WERI-Rb-1 (cell line): ENCODE measurements around the gene KHSRP.
A peak's percentile ranks its signal among the peaks of the same experiment; 100 is the strongest.

Experiments
- DNase-seq: peaks from one replicate; pipeline ENCODE4 v3.0.0-alpha.2; 2020
- H3K27ac ChIP-seq: fragments of 250-450 bp; sonication (Bioruptor Pico); 2 replicates; pipeline ENCODE4 v1.5.1; 2020; ENCODE audit warnings: mild to moderate bottlenecking, moderate library complexity
- H3K27me3 ChIP-seq: fragments of 250-450 bp; sonication (Bioruptor Pico); 2 replicates; pipeline ENCODE4 v1.5.1; 2021; ENCODE audit warnings: mild to moderate bottlenecking, low read depth, moderate library complexity; ENCODE audit not compliant: insufficient read depth, severe bottlenecking
- H3K36me3 ChIP-seq: fragments of 250-450 bp; sonication (Bioruptor Pico); 2 replicates; pipeline ENCODE4 v1.5.1; 2020; ENCODE audit warnings: mild to moderate bottlenecking, moderate library complexity
- H3K4me3 ChIP-seq: 2 replicates; pipeline ENCODE4 v1.5.1; 2011; ENCODE audit warnings: low read depth, mild to moderate bottlenecking, control low read depth, low read length
- H3K9me3 ChIP-seq: fragments of 250-450 bp; sonication (Bioruptor Pico); 2 replicates; pipeline ENCODE4 v1.5.1; 2021; ENCODE audit warnings: mild to moderate bottlenecking, moderate library complexity; ENCODE audit not compliant: severe bottlenecking
- TF ChIP-seq, protein P1 (sequence below): IDR thresholded peaks from 2 replicates; pipeline ENCODE4 v1.5.1; 2011; ENCODE audit warnings: low read depth, mild to moderate bottlenecking, control low read depth, inconsistent platforms, low read length

Gene KHSRP

DNA sequence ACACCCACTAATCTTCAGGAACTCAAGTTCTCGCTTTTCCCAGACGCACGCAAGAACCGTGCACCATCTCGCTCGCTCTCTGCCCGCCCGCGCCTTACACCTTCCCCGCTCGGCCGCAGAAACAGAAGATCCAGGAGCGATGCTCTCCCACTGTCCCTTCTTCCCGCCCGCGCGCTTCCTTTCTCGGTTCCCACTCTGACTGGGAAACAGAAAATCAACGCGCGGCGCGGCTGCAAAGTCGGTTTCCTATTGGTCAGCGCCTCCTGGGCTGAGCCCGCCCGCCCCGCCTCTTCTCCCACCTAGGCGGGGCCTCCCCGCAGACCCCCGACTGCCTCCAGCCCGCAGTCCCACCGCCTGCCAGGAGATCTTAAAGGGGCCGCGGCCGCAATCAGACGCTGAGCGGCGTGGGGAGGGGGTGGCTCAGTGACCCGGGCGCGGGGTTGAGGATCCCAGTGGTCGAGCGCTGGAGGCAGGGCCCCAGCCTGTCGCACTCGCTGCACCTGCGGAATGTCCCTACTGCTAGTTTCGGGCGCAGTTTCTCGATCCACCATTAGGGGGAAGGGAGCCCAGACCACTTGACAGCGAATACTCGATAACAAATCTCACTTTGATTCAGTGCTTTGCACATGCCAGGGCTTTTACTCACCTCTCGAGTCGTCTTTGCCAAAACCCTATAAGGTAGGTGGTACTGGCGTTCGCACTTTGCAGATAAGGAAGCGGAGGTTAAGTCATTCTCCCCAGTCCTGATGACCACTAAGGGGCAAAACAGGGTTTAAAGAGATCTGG, 35.7 kb upstream of the KHSRP start:
- Histone ChIP-seq H3K27me3 (no peaks in the 10 kb centered on the region), H3K36me3 (peaks cover 9% of the 10 kb centered on the region), H3K27ac (peak overlapping the region; percentile 61), H3K4me3 (peak overlapping the region; percentile 80), H3K9me3 (no peaks in the 10 kb centered on the region)
- TF ChIP-seq, protein P1, sequence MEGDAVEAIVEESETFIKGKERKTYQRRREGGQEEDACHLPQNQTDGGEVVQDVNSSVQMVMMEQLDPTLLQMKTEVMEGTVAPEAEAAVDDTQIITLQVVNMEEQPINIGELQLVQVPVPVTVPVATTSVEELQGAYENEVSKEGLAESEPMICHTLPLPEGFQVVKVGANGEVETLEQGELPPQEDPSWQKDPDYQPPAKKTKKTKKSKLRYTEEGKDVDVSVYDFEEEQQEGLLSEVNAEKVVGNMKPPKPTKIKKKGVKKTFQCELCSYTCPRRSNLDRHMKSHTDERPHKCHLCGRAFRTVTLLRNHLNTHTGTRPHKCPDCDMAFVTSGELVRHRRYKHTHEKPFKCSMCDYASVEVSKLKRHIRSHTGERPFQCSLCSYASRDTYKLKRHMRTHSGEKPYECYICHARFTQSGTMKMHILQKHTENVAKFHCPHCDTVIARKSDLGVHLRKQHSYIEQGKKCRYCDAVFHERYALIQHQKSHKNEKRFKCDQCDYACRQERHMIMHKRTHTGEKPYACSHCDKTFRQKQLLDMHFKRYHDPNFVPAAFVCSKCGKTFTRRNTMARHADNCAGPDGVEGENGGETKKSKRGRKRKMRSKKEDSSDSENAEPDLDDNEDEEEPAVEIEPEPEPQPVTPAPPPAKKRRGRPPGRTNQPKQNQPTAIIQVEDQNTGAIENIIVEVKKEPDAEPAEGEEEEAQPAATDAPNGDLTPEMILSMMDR, result peak; percentile 77
- DNase-seq, result peak; percentile 99

DNA sequence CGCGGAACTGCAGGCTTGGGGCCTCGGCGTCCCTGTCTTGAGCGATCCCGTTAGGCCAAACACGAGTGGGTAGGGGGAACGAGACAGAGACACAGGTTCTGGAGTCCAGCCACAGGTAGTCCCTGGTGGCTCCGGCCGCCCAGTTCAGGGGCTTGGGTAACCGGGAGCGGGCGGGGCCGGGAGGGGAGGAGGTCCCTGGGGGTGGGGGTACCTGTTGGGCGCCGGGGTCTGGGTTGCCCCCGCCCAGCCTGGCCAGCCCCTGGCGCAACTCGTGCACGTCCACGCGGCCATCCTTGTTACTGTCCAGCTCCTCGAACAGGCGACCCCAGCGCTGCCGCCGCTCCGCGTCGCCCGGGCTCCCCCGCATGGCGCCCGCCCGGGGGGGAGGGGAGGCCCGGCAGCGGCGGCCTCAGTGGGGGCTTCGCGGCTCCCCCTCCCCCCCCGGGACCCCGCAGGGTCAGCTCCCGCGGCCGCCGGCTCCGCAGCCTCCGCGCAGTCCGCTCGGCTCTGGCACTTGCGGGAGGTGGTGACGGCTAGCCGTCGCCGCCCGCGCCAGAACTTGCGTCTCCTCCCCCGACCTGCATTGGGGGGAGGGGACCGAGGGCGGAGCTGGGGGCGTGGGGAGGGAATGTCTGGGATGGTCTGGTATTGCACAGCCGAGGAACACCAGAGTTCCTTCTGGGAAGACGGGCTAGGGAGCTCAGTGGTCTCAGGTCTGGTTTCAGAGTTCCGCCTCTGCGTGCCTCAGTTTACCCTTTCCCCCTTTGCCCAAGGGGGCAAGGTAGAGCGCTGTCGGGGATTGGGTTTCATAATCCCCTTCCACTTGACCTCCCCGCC, 34.9 kb upstream of the KHSRP start, which contains the start of gene SLC25A23:
TSS of gene SLC25A23 (minus strand) at position 531 of the 837 bp plus-strand sequence. CDS start at position 367, 164 bp downstream.
- Histone ChIP-seq H3K27me3 (no peaks in the 10 kb centered on the region), H3K9me3 (peaks cover 5% of the 10 kb centered on the region), H3K27ac (peak within 1 kb of the TSS; percentile 61), H3K4me3 (peak within 1 kb of the TSS; percentile 80), H3K36me3 (peaks cover 17% of the 10 kb centered on the region)
- TF ChIP-seq, protein P1, result no peak
- peak; percentile 82 for DNase-seq

DNA sequence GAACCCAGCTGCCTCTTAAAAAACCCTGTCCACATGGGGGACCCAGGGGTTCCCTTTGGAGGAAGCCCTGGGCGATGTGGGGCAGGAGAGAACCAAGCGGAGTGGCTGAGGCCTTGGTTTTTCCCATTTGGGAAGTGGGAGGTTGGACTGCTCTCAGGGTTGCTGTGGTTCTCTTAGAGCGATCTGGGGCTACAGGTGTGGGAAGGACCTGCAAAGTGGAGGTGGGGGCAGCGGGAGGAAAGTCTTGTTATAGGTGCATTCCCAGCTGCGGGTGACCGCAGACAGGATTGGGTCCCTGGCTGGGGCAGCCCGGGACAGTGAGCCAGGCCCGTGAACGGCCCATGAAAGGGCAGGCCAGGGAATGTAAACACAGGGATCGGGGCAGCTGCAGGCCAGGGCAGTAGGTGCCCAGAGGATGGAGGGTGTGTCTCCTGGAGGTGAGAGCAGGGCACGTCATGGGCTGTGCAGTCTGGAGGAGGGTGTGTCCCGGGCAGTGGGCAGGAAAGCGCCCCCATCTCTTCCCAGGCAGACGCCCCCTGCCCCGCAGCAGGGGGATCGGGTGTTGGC, 34.2 kb upstream of the KHSRP start:
- Histone ChIP-seq H3K4me3 (peak overlapping the region; percentile 80), H3K9me3 (peaks cover 11% of the 10 kb centered on the region), H3K36me3 (peaks cover 24% of the 10 kb centered on the region), H3K27ac (no peak overlapping the region), H3K27me3 (no peaks in the 10 kb centered on the region)
- TF ChIP-seq, protein P1, result no peak
- no peak for DNase-seq

DNA sequence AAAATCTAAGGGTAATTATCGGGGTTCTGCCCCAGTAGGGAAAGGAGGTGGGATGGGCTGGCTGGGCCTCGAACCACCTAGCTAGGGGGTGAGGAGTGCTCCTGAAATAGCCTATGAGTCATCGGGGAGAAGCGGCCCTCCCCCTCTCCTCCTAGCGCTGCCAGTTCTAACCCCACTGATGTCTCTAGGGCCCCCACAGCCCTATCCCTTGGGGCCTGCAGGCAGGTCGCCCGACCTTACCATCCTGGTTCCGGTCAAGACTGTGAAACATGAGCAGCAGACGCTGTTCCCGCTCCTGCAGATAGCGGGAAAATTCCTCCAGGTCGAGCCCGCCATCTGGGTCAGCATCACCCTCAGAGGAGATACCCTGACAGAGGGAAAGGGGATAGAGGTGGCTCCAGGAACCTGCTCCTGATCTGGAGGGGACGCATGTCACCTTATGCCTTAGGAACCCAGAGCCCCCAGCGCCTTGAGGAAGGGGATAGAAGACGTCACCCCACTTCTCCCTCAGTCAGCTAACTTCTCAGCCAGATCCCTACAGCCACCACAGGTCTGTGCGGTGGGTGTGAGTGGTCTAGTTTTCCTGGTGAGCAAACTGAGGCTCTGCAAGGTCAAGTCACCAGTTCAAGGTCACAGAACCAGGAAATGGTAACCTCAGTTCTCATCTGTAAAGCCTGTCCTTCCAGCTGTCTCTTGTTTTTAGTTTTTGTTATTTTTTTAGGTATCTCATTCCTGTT, 33.5 kb upstream of the KHSRP start:
- TF ChIP-seq, protein P1, result no peak
- Histone ChIP-seq H3K27ac (no peak overlapping the region), H3K4me3 (no peak overlapping the region), H3K27me3 (no peaks in the 10 kb centered on the region), H3K36me3 (peaks cover 29% of the 10 kb centered on the region), H3K9me3 (peaks cover 11% of the 10 kb centered on the region)
- DNase-seq, result no peak

DNA sequence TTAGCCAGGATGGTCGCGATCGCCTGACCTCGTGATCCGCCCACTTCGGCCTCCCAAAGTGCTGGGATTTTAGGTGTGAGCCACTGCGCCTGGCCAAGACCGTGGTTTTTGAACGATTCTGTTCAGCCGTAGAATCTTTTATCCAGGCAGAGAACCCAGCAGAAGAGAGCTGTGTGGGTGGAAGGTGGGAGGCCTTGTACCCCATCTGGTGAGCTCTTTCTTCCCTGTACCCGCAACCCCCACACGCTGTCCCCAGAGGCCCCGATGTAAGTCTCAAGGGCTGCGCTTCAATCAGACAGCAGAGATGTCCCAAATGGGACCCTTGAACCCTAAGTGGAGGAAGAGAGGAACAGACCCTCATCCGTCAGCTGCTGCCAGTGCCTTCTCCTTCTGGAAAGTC, 31.3 kb upstream of the KHSRP start:
- Histone ChIP-seq H3K27ac (no peak overlapping the region), H3K9me3 (peaks cover 11% of the 10 kb centered on the region), H3K36me3 (peaks cover 34% of the 10 kb centered on the region), H3K4me3 (no peak overlapping the region), H3K27me3 (no peaks in the 10 kb centered on the region)
- TF ChIP-seq, protein P1, result no peak
- DNase-seq, result no peak
